Caco-2 (cell line): ENCODE measurements around the gene B2M. TPM values are rescaled to one million over a fixed set of nuclear protein-coding genes. Genes with fewer than 3 reads are reported as not detected.

ENCODE experiments used
- BruUV-seq: library from RNA; stranded (reverse); fragments of 400-500 nt; replicated peaks from 2 replicates; lab custom pipeline; 2021; lab: Mats Ljungman, UMichigan
- CTCF ChIA-PET: fragments of 300-600 bp; sonication (Branson Sonifier 250); formaldehyde crosslinking; loops from one replicate; lab custom pipeline; 2022; ENCODE audit warnings: antibody characterized with exemption; lab: Charles Lee
- POLR2A ChIA-PET: fragments of 300-600 bp; sonication (Branson Sonifier 250); formaldehyde crosslinking; loops from one replicate; lab custom pipeline; 2022; ENCODE audit warnings: antibody characterized with exemption; lab: Charles Lee
- DNase-seq, 2 experiments: peaks; one replicate each; pipeline versions ENCODE4 v3.0.0 to v3.0.0-alpha.2; 2020 to 2022
- H3K27me3 ChIP-seq: replicated peaks from 2 replicates; pipeline ENCODE4 v1.6.0; 2011; ENCODE audit warnings: low read length; ENCODE audit not compliant: control insufficient read depth, insufficient read depth
- H3K36me3 ChIP-seq: 2 replicates; pipeline ENCODE4 v1.5.1; 2011; ENCODE audit warnings: low read length; ENCODE audit not compliant: control insufficient read depth, insufficient read depth
- H3K4me1 ChIP-seq: fragments of 250-450 bp; sonication (Bioruptor Pico); 2 replicates; pipeline ENCODE4 v1.5.1; 2020; ENCODE audit warnings: mild to moderate bottlenecking
- H3K4me3 ChIP-seq: 2 replicates; pipeline ENCODE4 v1.5.1; 2011; ENCODE audit warnings: low read depth, mild to moderate bottlenecking, control low read depth, low read length
- H3K9me3 ChIP-seq: fragments of 250-450 bp; sonication (Bioruptor Pico); 2 replicates; pipeline ENCODE4 v1.5.1; 2020; ENCODE audit warnings: mild to moderate bottlenecking, moderate library complexity
- H3K27ac Mint-ChIP-seq: one replicate; pipeline ENCODE4 v1.8.0; 2022; ENCODE audit warnings: mixed read lengths; ENCODE audit not compliant: unreplicated experiment
- H3K27me3 Mint-ChIP-seq: one replicate; pipeline ENCODE4 v1.8.0; 2022; ENCODE audit warnings: mixed read lengths; ENCODE audit not compliant: insufficient read depth, unreplicated experiment
- H3K36me3 Mint-ChIP-seq: one replicate; pipeline ENCODE4 v1.8.0; 2022; ENCODE audit warnings: mild to moderate bottlenecking, mixed read lengths; ENCODE audit not compliant: insufficient read depth, unreplicated experiment
- H3K4me1 Mint-ChIP-seq: one replicate; pipeline ENCODE4 v1.8.0; 2022; ENCODE audit warnings: low read depth, mixed read lengths; ENCODE audit not compliant: unreplicated experiment
- H3K4me3 Mint-ChIP-seq: one replicate; pipeline ENCODE4 v1.8.0; 2022; ENCODE audit warnings: mild to moderate bottlenecking, moderate library complexity, mixed read lengths; ENCODE audit not compliant: unreplicated experiment
- H3K9me3 Mint-ChIP-seq: one replicate; pipeline ENCODE4 v1.8.0; 2022; ENCODE audit warnings: mixed read lengths; ENCODE audit not compliant: unreplicated experiment
- intact Hi-C: fragments of 100-400 bp; cut with micrococcal nuclease; formaldehyde crosslinking; loops from one replicate; pipeline ENCODE4 v1.10.0; 2022; ENCODE audit not compliant: unreplicated experiment
- total RNA-seq: library from RNA; stranded (reverse); gene quantifications from 2 replicates; pipeline ENCODE4 v1.2.3, GENCODE V29; 2022
- TF ChIP-seq, protein P1 (sequence below), 2 experiments: fragments of 200-600 bp in 1 of 2; IDR thresholded peaks; 1 replicate in 1 of 2; 2 replicates in 1 of 2; pipeline versions ENCODE4 v1.5.1 to v1.8.0; 2011 to 2022; ENCODE audit warnings: antibody characterized with exemption in 1 of 2, control low read depth in 1 of 2, inconsistent platforms in 1 of 2, low read depth in 1 of 2, low read length in 1 of 2, mild to moderate bottlenecking in 1 of 2, moderate library complexity in 1 of 2; ENCODE audit not compliant: insufficient read depth in 1 of 2, severe bottlenecking in 1 of 2, unreplicated experiment in 1 of 2

B2M gene
- total RNA-seq, 1 experiment from 2014 or later = 269 TPM

GRCh38 chr15:44716983-44717602, 5.8 kb downstream of the B2M start:
- Histone ChIP-seq H3K36me3 (no peaks in the 10 kb centered on the region), H3K4me3 (no peak overlapping the region), H3K4me1 (no peaks in the 10 kb centered on the region), H3K9me3 (no peaks in the 10 kb centered on the region), H3K27me3 (no peaks in the 10 kb centered on the region)
- Mint-ChIP-seq H3K27ac (no peak overlapping the region), H3K9me3 (no peaks in the 10 kb centered on the region), H3K27me3 (no peaks in the 10 kb centered on the region), H3K36me3 (peaks cover 32% of the 10 kb centered on the region), H3K4me3 (no peak overlapping the region), H3K4me1 (no peaks in the 10 kb centered on the region)
- DNase-seq = no peak
- ChIA-PET CTCF (no interaction called here), POLR2A (interaction anchor here (0.7 kb wide), 1 partner anchor 12 kb away, joined by 4 read pairs; no protein-coding TSS in a partner anchor)
- intact Hi-C loops = no loop called here
- TF ChIP-seq, protein P1, sequence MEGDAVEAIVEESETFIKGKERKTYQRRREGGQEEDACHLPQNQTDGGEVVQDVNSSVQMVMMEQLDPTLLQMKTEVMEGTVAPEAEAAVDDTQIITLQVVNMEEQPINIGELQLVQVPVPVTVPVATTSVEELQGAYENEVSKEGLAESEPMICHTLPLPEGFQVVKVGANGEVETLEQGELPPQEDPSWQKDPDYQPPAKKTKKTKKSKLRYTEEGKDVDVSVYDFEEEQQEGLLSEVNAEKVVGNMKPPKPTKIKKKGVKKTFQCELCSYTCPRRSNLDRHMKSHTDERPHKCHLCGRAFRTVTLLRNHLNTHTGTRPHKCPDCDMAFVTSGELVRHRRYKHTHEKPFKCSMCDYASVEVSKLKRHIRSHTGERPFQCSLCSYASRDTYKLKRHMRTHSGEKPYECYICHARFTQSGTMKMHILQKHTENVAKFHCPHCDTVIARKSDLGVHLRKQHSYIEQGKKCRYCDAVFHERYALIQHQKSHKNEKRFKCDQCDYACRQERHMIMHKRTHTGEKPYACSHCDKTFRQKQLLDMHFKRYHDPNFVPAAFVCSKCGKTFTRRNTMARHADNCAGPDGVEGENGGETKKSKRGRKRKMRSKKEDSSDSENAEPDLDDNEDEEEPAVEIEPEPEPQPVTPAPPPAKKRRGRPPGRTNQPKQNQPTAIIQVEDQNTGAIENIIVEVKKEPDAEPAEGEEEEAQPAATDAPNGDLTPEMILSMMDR (IDR thresholded peaks at IDR 0.05; ENCODE audit: insufficient read depth in 1 of 2, low read depth in 1 of 2, low read length in 1 of 2, severe bottlenecking in 1 of 2, unreplicated experiment in 1 of 2) = no peak
- no TSS peak for BruUV-seq

GRCh38 chr15:44718180-44718926, 7.0 kb downstream of the B2M start:
- Mint-ChIP-seq H3K4me1 (no peaks in the 10 kb centered on the region), H3K27me3 (no peaks in the 10 kb centered on the region), H3K27ac (no peak overlapping the region), H3K9me3 (no peaks in the 10 kb centered on the region), H3K36me3 (peaks cover 32% of the 10 kb centered on the region), H3K4me3 (no peak overlapping the region)
- ChIA-PET POLR2A (no interaction called here), CTCF (no interaction called here)
- Histone ChIP-seq H3K4me3 (no peak overlapping the region), H3K4me1 (no peaks in the 10 kb centered on the region), H3K36me3 (no peaks in the 10 kb centered on the region), H3K27me3 (no peaks in the 10 kb centered on the region), H3K9me3 (no peaks in the 10 kb centered on the region)
- no peak for DNase-seq
- TF ChIP-seq, protein P1 (IDR thresholded peaks at IDR 0.05; ENCODE audit: insufficient read depth in 1 of 2, low read depth in 1 of 2, low read length in 1 of 2, severe bottlenecking in 1 of 2, unreplicated experiment in 1 of 2) = no peak
- intact Hi-C loops = no loop called here
- BruUV-seq = no TSS peak

GRCh38 chr15:44718927-44719292, 7.6 kb downstream of the B2M start:
- peaks cover 32% of the 10 kb centered on the region for H3K36me3 Mint-ChIP-seq
- Histone ChIP-seq H3K27me3 (no peaks in the 10 kb centered on the region), H3K4me3 (no peak overlapping the region), H3K4me1 (no peaks in the 10 kb centered on the region), H3K9me3 (no peaks in the 10 kb centered on the region), H3K36me3 (no peaks in the 10 kb centered on the region)
- ChIA-PET POLR2A (no interaction called here), CTCF (no interaction called here)
- no peaks in the 10 kb centered on the region for H3K27me3 Mint-ChIP-seq
- no TSS peak for BruUV-seq
- no peak overlapping the region for H3K27ac Mint-ChIP-seq
- no peak overlapping the region for H3K4me3 Mint-ChIP-seq
- intact Hi-C loops = no loop called here
- H3K4me1 Mint-ChIP-seq = no peaks in the 10 kb centered on the region
- DNase-seq = no peak
- TF ChIP-seq, protein P1 (IDR thresholded peaks at IDR 0.05; ENCODE audit: insufficient read depth in 1 of 2, low read depth in 1 of 2, low read length in 1 of 2, severe bottlenecking in 1 of 2, unreplicated experiment in 1 of 2) = no peak
- H3K9me3 Mint-ChIP-seq = no peaks in the 10 kb centered on the region
